Measurements from ENCODE around the gene SLC45A3. TPM values are rescaled to one million over a fixed set of nuclear protein-coding genes. Genes with fewer than 3 reads are reported as not detected.

SLC45A3 gene
- total and polyA plus RNA-seq, 2 donors, result 2.3 to 4.8 TPM

DNA sequence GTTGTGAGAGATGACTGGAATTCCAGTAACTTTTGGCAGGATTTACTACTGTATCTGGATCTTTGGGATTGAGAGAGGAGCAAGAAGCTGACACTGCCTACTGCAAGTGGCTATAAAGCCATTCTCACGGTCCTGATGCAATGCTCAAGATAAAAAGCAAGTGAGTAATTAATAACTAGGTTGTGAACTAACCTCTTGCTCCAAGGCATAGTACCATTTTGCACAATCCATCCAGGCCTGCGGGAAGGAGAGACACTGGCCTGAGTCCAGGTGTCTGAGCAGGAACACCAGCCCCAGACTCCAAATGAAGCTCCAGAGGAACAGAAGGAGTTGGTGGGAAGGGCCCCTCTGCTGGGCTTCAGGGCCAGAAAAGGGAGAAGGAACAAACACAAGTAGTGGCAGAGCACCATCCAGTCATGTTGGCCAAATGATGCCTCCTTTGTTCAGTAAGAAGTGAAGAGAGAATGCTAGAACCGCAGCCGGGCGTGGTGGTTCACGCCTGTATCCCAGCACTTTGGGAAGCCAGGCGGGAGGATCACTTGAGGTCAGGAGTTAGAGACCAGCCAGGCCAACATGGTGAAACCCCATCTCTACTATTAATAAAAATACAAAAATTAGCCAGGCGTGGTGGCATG lies 9.9 kb upstream of the SLC45A3 start:
- no peaks in the 10 kb centered on the region for H3K4me1 ChIP-seq (ENCODE audit: insufficient read depth)

DNA sequence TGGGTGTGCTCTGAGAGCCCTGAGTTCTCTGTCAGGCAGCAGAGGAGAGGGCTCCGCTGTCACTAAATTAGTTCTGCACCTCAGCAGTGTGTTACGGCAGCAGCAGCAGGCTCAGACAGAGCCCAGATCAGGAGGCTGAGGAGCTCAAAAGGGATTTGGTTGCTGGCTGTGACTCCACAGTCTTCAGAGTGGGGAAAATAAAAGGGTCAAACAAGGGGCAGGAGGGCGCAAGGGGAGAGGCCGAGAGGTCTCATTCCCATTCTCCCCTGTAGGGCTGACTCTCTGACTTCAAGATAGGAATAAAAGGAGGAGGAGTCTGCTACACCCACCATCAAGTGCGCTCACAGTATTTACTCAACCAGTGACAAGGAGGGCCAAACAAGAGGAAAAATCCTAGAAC lies 9.2 kb upstream of the SLC45A3 start:
- WGBS, result 76% methylated on average over 5 of the region's 5 CpGs
- Histone ChIP-seq H3K4me1 (ENCODE audit: insufficient read depth) (no peaks in the 10 kb centered on the region), H3K4me3 (ENCODE audit: low read depth, low read length) (no peak overlapping the region), H3K36me3 (ENCODE audit: insufficient read depth) (no peaks in the 10 kb centered on the region), H3K27ac (ENCODE audit: low read depth) (no peak overlapping the region)
- DNase-seq (ENCODE audit: extremely low spot score), result no peak

More for the DNA sequence above, 9.9 kb upstream of the SLC45A3 start:
- Histone ChIP-seq H3K27ac (ENCODE audit: low read depth) (no peak overlapping the region), H3K4me3 (ENCODE audit: low read depth, low read length) (no peak overlapping the region), H3K36me3 (ENCODE audit: insufficient read depth) (no peaks in the 10 kb centered on the region)
- DNase-seq (ENCODE audit: extremely low spot score), result no peak
- 84% methylated on average over 8 of the region's 8 CpGs for WGBS

DNA sequence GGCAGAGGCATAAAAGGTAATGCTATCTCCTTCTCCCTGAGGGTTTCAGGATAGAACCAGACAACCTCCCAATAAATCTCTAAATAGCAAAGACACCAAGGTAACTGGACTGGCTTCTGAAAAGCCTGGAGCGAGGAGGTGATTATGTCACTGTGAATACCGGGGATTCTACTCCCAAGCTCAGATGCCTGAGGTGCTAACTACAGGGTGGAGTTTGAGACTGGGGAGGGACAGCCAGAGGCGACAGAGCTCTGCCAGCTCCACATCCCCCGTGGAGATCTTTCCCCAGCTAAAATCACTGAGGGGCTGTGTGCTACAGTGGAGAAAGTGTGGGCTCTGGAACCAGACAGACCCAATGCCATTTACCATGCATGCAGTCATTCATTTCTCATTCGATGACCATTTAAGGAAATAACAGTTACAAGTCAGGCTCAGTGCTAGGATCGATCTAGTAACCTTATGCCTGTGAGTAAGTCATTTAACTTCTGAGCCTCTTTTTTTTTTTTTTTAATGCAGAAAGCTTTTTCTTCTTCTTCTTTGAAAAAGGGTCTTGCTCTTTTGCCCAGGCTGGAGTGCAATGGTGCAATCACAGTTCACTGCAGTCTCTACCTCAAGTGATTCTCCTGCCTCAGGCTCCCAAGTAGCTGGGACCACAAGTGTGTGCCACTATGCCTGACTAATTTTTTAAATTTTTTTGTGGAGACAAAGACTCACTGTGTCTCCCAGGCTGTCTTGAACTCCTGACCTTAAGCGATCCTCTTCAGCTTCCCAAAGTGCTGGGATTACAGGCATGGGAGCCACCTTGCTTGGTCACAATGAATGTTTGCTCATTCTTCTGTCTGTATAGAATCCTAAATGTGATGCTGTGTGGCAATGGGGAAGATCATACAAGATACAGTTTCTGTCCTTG lies 8.1 kb upstream of the SLC45A3 start:
- WGBS, result 71% methylated on average over 7 of the region's 7 CpGs
- Histone ChIP-seq H3K27ac (ENCODE audit: low read depth) (no peak overlapping the region), H3K36me3 (ENCODE audit: insufficient read depth) (no peaks in the 10 kb centered on the region), H3K4me1 (ENCODE audit: insufficient read depth) (no peaks in the 10 kb centered on the region), H3K4me3 (ENCODE audit: low read depth, low read length) (no peak overlapping the region)
- DNase-seq (ENCODE audit: extremely low spot score), result no peak

DNA sequence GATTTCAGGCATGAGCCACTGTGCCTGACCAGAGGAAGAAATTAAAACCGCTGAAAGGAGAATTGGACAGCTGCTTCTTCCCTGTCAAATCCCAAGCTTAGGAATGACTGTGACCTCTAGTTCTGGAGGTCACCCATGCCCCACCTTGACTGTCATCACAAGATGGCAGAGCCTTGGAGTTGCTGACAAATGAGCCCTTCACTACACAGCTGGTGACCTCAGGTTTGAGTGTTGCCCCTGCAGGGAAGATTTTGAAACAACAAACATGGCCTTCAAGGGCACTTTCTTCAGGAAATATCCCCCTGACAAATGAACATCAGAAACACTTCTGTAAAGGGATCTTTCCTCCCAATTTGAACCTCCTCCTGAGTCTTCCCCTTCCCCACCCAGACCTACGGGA lies 6.9 kb upstream of the SLC45A3 start:
- Histone ChIP-seq H3K27ac (ENCODE audit: low read depth) (no peak overlapping the region), H3K4me3 (ENCODE audit: low read depth, low read length) (no peak overlapping the region), H3K4me1 (ENCODE audit: insufficient read depth) (no peaks in the 10 kb centered on the region), H3K36me3 (ENCODE audit: insufficient read depth) (no peaks in the 10 kb centered on the region)
- WGBS, result 75% methylated on average over 2 of the region's 2 CpGs
- DNase-seq (ENCODE audit: extremely low spot score), result no peak

DNA sequence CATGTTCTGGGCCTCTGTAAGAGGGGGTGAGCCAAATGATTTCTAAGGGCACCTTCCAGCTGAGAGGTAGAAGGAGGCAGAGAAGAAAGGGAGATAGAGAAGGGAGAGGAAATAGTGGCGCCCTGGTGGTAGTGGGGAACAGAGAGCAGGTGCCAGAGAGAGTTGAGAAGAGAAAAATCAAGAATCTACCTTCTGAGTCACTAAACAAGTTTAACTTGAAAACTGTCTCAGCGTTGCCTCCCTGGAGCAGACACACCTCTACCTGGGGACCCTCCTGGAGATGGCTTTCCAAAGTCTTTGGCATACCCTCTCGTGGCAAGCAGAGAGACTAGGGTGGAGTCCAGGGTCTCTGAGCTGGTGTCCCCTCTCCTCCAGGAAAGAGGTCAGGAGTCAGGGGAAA lies 1.1 kb upstream of the SLC45A3 start:
- H3K4me1 ChIP-seq (ENCODE audit: insufficient read depth), result no peaks in the 10 kb centered on the region
- no peak overlapping the region for H3K27ac ChIP-seq (ENCODE audit: low read depth)
- H3K36me3 ChIP-seq (ENCODE audit: insufficient read depth), result no peaks in the 10 kb centered on the region
- no peak overlapping the region for H3K4me3 ChIP-seq (ENCODE audit: low read depth, low read length)
- WGBS, result 79% methylated on average over 3 of the region's 3 CpGs
- DNase-seq (ENCODE audit: extremely low spot score), result no peak

DNA sequence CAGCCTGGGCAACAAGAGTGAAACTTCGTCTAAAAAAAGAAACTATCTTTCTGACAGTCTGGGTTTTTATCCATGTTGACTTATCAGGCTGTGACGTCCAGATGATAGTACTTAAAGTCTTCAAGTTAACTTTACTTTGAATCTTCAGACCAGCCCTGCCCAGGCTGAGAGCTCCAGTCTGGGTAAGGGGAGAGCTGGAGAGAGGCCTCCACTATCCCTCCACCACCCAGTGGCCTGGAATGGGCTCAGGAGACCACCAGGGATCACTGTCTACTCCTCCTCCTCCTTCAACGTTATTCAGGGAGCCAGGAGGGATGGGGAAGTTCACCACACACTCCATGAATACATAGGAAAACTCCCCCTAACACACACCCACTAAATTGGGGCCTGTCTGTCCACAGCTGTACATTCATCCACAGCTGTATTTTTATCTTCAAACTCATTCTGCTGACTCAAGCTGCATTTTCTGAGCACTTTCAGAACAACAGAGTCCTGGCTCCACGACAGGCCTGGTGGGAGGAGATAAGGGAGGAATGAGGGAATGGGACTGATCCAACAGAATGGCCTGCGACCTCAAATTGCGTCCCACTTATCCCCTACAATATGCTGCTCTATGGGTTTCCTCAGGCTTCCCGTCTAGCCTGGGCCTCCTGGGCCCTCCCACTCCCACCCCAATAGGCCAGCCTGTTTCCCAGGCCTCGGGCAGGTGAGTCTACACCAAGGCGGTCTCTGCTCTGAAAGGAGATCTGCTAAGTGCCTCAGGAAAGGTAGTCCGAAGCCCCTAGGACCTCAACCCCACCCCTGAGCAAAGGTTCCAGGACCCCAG lies 1.8 kb downstream of the SLC45A3 start:
- peak; percentile 26 for DNase-seq (ENCODE audit: extremely low spot score)
- Histone ChIP-seq H3K4me3 (ENCODE audit: low read depth, low read length) (no peak overlapping the region), H3K36me3 (ENCODE audit: insufficient read depth) (no peaks in the 10 kb centered on the region), H3K4me1 (ENCODE audit: insufficient read depth) (no peaks in the 10 kb centered on the region), H3K27ac (ENCODE audit: low read depth) (no peak overlapping the region)
- 47% methylated on average over 10 of the region's 10 CpGs for WGBS

DNA sequence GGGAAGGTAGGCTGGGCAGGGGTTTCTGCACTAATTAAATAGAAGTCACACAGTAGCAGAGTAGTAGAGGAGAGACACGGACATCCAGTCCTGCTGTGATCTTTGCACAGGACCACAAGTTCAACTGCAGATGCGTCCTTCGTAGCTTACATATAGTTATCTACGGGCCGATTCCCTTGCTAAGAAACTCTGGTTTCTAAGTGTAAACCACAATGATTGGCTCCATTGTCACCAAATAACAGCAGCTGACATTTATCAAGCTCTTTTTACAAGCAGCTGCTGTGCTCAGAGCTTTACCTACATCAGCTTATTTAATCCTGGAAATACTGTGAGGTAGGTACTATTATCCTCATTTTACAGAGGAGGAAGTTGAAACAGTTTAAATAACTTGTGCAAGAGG lies 3.1 kb downstream of the SLC45A3 start:
- DNase-seq (ENCODE audit: extremely low spot score), result no peak
- WGBS, result 67% methylated on average over 5 of the region's 5 CpGs
- H3K27ac ChIP-seq (ENCODE audit: low read depth), result no peak overlapping the region
- H3K36me3 ChIP-seq (ENCODE audit: insufficient read depth), result no peaks in the 10 kb centered on the region
- no peak overlapping the region for H3K4me3 ChIP-seq (ENCODE audit: low read depth, low read length)
- no peaks in the 10 kb centered on the region for H3K4me1 ChIP-seq (ENCODE audit: insufficient read depth)

DNA sequence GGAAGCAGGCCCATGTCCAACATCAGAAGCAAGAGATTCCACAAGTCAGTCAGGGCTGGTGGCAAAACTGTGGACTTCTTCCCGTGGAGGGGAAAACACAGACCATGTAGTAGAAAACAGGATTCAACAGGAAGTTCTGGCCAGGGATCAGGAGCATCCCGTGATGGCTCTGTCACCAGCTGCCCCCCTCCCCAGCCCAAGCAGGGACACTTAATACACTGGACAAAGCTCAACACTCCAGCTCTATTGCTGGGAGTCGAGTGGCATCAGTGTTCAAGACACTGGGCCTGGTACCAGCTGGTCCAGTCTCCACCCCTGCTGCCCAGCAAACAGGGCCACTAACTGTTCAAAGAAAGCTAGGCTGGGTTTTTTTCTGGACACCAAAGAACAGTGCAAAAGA lies 3.7 kb downstream of the SLC45A3 start:
- Histone ChIP-seq H3K4me3 (ENCODE audit: low read depth, low read length) (no peak overlapping the region), H3K36me3 (ENCODE audit: insufficient read depth) (no peaks in the 10 kb centered on the region), H3K27ac (ENCODE audit: low read depth) (no peak overlapping the region), H3K4me1 (ENCODE audit: insufficient read depth) (no peaks in the 10 kb centered on the region)
- 67% methylated on average over 3 of the region's 3 CpGs for WGBS
- no peak for DNase-seq (ENCODE audit: extremely low spot score)

DNA sequence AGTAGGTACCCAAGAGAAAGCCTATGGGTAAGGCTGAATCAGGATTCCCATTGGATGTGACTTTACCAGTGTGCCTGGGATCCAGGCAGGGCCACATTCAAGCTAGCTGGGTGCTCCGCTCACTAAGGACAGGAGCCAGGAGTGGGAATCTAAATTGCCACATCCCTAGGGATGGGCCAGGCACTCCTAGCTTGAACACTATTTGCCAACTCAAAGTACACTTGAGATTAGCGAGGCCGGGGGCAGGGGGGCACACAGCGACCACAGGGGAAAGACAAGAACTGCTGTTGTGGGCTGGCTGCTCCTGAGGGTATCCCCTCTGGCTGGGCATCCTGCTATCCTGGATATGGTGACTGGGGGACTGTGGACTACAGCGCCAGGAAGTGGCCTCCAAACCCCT lies 4.3 kb downstream of the SLC45A3 start:
- no peak for DNase-seq (ENCODE audit: extremely low spot score)
- WGBS, result 96% methylated on average over 5 of the region's 5 CpGs
- Histone ChIP-seq H3K36me3 (ENCODE audit: insufficient read depth) (no peaks in the 10 kb centered on the region), H3K4me3 (ENCODE audit: low read depth, low read length) (no peak overlapping the region), H3K4me1 (ENCODE audit: insufficient read depth) (no peaks in the 10 kb centered on the region), H3K27ac (ENCODE audit: low read depth) (no peak overlapping the region)

DNA sequence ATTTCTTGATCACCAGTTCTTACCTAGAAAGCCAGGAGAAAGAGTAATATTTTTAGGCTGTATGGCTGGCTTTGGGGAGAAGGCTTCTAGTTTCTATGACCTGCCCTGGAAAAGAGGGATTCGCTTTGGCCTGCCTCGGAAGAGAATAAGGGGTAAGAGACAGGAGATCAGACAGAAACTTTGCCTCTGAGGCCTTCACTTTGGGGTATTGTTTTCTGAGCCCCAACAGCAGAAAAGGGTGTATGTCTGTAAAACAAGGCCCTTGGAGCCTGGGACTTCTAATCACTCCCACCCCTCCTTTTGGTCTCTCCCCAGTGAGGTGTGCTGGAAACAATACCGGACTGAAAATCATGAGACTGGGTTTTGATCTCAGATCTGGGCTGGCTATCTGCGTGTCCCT lies 5.1 kb downstream of the SLC45A3 start:
- H3K27ac ChIP-seq (ENCODE audit: low read depth), result no peak overlapping the region
- 96% methylated on average over 4 of the region's 4 CpGs for WGBS
- H3K4me1 ChIP-seq (ENCODE audit: insufficient read depth), result no peaks in the 10 kb centered on the region

DNA sequence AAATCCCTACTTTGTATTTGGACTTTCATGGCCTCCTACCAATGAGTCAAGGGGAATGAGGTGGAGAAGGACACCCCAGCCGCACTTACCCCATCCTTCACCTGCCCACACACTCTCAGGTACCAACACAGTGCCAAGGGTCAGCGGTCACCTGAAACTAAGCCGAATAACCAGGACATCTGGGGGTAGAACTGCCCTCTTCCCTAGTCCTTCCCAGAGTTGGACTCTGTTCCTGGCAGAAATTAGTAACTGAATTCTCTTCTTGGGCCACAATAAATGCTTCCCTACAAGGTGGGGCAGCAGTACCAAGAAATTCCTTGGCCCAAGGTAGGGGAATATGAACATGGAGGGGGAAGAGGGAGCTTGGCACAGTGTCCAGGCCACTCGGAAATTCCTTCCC lies 7.3 kb downstream of the SLC45A3 start:
- no peaks in the 10 kb centered on the region for H3K36me3 ChIP-seq (ENCODE audit: insufficient read depth)
- no peak for DNase-seq (ENCODE audit: extremely low spot score)
- 71% methylated on average over 4 of the region's 4 CpGs for WGBS
- H3K4me3 ChIP-seq (ENCODE audit: low read depth, low read length), result no peak overlapping the region
- H3K27ac ChIP-seq (ENCODE audit: low read depth), result no peak overlapping the region
- no peaks in the 10 kb centered on the region for H3K4me1 ChIP-seq (ENCODE audit: insufficient read depth)

More for the DNA sequence above, 5.1 kb downstream of the SLC45A3 start:
- no peak for DNase-seq (ENCODE audit: extremely low spot score)
- no peaks in the 10 kb centered on the region for H3K36me3 ChIP-seq (ENCODE audit: insufficient read depth)
- H3K4me3 ChIP-seq (ENCODE audit: low read depth, low read length), result no peak overlapping the region

DNA sequence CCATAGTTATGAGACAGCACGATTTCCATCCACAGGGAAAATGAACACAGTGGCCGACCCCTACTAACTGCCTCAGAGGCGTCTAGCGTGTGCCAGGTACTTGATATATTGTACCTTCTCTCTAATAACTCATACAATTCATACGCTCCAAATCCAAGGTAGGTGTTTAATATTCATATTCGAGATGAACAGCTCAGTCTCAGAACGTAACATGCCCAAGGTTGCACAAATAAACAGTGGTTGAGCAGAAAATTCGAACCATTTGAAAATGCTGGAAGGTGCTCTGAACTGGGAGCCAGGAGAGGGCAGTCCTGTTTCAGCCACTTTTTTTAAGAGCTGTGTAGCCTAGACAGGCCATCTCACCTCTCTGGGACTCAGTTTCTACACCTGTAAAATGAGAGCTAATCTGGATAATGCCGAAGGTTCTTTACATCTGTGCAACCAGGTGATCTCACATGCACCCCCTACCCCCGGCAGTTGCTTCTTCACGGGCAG lies 7.9 kb downstream of the SLC45A3 start:
- Histone ChIP-seq H3K4me1 (ENCODE audit: insufficient read depth) (no peaks in the 10 kb centered on the region), H3K36me3 (ENCODE audit: insufficient read depth) (no peaks in the 10 kb centered on the region), H3K4me3 (ENCODE audit: low read depth, low read length) (no peak overlapping the region), H3K27ac (ENCODE audit: low read depth) (no peak overlapping the region)
- no peak for DNase-seq (ENCODE audit: extremely low spot score)
- WGBS, result 80% methylated on average over 11 of the region's 11 CpGs

DNA sequence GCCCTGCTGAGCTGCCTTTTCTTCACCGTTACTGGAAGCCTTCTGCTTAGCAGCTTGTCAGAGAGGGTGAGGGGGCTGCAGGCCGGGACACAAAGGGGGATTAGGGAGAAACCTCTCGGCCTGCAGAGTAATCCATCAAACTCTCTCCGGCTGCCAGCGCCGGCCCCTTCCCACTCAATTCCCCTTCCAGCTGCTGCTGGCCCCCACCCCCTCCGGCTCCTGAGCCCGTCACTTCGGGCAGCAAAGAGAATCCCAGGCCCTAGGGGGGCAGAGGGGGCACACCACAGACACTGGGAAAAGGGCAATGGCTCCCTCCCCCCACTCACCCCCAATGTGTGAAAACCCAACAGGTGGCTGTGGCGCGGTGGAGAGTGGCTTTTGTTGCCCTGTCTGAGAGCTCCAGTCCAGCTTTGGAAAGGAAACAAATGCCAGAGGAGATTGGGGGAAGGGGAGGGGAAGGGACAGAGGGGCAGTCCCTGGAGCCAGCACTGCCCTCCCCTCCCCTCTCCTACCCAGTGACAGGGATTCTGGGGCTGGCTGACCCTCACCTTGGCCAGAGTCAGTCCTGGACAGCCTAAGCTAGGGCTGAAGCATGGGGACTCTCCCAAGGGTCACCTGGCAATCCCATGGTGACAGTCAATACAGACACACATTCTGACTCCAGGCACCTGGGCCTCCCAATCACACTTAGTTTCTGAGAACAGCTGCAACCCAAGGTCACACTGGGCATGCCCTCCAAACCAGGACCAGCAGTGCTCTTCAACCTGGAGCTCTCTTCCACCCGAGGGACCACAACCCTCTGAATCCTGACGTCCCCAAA lies 9.5 kb downstream of the SLC45A3 start:
- Histone ChIP-seq H3K4me1 (ENCODE audit: insufficient read depth) (no peaks in the 10 kb centered on the region), H3K27ac (ENCODE audit: low read depth) (no peak overlapping the region)

More for the DNA sequence above, 9.5 kb downstream of the SLC45A3 start:
- Histone ChIP-seq H3K4me3 (ENCODE audit: low read depth, low read length) (no peak overlapping the region), H3K36me3 (ENCODE audit: insufficient read depth) (no peaks in the 10 kb centered on the region)
- no peak for DNase-seq (ENCODE audit: extremely low spot score)
- 70% methylated on average over 13 of the region's 13 CpGs for WGBS

Measured in urinary bladder (tissue), 4 donors.